EL (cell line): ENCODE measurements around the gene DOCK1.

Experiments used
- DNase-seq: peaks from one replicate; pipeline ENCODE4 v3.0.0-alpha.2; 2016

The DOCK1 gene

DNA sequence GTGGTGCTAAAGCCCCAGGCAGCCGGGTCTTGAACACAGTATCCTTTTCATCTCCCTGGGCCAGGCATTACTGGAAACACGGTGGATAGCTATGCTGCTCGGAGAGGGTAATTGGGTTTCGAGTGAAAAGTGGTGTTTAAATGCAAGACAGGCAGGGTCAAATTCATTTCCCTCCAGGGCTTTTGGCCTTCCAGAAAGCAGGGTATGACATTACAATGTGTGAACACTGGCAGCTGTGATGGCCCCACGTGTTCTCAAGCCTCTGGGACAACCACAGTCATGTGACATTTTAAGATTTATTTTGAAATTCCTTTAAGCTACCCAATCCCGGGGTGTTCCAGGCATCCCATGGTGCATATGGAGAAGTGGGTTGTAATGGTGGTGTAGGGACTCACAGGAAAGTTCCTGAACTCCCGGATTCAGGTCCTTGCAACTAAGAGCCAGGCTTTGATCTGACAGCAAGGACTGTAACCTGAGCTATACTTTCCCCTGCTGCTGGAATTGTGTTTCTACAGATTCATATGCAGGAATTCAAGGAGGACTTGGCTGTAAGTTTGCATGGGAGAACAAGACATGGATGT lies 244.4 kb downstream of the DOCK1 start:
- peak; percentile 46 for DNase-seq

DNA sequence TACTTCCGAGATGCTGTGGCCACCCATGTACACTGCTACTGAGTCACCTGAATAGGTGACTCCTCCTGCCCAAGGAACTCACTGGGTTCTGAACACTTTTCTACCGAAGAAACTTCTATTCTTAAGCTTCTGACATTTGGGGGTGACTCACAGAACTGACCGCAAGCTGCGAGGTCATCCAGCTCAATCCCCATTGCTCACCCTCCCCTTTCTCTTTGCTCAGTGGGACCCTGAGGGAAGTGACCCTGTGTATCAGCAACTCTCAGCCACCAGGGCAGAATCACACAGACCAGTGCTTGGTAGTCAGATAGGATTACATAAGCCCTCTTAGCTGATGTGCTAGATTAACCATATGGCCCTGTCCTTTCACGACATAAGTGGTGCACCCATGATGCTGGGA lies 244.9 kb downstream of the DOCK1 start:
- peak; percentile 81 for DNase-seq

DNA sequence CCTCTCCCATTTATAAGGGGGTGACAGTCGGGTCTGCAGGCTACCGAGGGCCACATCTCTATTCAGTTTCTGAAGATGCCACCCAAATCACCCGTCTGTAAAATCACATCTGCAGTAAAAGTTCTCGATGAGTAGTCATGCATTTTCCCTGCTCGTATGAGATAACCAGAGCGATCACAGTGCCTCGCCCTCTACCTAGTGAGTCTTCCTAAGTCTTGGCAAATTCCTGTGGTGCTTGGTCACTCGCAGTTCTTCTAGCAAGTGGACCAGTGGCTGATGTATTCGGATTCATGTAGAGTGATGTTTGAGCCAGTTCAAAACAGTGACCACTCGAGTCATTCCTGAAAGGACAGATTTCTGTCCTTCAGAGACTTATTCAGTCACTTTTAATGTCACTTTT lies 246.3 kb downstream of the DOCK1 start:
- DNase-seq: no peak

DNA sequence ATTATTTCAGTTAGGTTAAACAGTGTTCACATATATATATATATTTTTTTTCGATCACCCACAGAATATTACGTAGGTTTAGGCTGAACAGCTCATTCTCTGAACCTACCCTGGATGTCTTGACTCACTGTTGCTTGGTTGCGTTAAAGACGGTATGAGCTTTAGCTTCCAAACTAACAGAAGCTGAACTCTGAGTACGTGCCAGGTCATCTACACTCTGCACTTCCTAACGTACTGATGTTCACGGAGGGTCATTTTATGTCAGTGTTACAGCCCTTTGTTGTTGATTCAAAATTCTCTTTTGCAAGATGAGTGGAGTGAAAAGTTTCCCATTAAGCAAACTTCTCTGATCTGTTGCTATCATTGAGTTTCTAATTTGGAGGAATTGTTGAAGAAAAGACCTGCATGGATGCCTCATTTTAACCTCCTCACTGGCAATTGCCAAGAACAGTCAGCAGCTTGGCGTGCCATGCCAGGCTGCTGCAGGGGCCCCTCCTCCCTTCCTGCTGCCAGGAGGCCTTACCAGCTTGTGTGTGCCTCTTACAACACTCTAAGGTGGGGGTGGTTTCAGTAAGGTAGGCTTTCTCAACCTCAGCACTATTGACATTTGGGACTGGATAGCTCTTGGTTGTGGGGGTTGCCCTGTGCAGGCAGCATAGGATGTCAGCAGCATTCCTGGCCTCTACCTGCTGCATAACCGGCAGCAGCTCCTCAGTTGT lies 246.9 kb downstream of the DOCK1 start:
- no peak for DNase-seq

DNA sequence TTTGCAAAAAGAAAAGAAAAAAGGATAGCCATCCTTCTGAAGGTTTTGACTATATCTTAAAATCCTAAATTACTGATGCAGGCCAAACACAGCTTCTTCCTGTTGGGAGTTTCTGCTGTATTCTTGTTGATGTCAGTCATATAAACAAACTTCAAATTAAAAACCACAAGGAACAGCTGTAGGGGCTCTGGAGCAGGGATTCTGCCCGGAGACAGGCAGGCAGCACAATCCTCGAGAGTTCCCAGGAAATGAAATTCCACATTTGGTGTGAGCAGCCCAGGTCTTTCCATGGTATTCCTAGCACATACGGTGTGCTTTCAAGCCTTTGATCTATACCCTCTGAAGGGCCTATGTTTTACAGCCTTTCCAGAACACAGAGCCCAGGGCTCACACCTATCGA lies 248.0 kb downstream of the DOCK1 start:
- DNase-seq: no peak

DNA sequence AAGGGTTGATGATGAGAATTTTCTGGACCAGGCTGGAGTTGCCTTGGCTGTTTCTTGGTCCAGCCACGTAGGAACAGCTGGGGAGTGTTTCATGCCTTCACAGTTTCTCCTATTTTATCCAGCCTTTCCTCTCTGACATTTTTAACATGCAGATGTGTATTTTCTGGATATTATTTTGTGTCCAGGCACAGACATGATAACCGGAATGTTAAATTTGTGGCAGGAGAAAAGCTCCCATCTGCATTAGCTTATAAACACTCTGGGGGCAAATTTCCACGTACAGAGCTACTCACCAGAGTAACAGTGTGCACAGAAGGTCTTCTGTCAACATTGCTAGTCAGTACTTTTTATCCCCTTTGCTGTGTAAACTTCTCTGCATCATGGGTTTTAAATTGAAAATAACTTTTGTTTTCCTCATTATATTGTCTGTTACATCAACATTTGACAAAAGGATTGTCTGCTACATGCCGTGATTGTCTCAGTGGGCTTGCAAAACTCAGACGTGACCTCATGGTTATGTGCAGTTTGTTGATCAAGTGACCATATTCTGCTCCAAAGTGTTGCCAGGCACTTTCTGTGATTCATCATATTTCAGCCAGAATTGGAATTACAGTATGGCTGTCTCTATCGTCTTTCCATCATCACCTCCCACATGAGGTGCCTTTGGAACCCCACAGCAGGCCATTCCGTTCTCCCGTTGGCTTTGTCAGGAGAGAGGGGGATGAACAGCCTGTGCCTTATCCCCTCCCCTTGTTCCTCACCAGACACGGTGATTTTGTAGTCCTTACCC lies 249.8 kb downstream of the DOCK1 start:
- DNase-seq: no peak

DNA sequence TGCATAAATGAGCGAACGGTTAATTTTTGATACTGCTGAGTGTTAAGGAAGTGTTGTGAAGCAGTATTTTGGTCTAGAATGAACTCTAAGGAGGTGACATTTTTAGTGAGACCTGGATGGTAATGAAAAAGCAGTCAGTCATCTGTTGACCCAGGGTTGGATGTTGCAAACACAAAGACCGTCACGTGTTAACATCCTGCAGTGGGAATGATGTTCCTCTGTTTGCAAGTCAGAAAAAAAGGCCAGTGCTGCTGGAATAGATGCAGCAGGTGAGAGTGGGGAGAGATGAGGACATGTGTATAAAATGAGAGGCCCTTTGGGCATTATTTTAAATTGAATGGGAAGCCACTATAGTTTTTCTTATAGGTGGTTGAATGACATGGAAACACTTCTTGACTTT lies 251.9 kb downstream of the DOCK1 start:
- DNase-seq: no peak

DNA sequence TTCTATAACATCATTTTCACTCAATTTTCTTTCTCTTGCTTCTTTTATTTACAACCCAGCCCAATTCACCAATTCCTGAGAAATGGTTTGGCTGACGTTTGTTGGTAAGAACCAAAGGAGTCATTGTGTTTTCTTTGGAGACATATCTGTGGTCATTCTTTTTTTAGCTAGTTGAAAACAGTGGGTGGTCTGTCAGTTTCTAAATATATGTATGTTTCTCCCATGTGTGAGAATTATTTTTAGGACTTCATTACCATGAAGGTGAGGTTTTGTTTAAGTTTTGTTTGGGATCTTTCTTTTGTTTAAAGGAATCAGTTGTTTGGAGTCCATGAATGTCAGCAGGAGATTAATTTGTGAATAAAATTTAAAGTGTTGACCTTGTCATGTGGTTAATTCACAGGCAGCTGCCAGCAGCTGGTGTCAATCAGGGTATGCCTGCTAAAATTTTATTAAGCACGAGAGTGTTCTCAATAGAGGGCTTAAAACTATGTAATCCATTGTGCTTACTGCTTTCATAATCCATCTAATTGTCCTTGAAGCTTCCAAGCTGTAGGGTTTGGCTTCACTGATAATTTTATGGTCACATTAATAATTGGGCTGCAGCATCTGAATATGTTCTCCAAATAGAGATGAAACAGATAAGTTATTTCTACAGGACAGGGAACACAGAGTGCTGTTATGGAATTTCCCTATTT lies 252.4 kb downstream of the DOCK1 start:
- DNase-seq: no peak

DNA sequence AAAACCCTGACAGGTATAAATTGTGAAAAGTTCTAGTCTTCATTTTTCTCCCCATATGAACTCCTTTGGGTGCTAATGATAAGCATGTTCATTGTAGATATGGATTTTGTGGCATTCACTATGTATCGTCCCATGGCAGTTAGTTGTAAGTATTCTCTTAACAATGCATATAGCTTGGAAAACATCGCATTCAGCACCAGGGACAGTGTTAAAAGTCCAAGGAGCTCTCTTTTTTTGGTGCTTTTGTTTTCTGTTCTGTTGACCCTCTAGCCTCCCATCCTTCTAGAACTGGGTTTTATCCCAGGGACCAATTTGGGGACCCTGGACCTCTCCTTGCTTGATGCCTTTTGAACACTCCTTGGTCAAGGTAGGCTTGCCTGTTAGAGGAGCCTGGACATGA lies 253.4 kb downstream of the DOCK1 start:
- DNase-seq: no peak

DNA sequence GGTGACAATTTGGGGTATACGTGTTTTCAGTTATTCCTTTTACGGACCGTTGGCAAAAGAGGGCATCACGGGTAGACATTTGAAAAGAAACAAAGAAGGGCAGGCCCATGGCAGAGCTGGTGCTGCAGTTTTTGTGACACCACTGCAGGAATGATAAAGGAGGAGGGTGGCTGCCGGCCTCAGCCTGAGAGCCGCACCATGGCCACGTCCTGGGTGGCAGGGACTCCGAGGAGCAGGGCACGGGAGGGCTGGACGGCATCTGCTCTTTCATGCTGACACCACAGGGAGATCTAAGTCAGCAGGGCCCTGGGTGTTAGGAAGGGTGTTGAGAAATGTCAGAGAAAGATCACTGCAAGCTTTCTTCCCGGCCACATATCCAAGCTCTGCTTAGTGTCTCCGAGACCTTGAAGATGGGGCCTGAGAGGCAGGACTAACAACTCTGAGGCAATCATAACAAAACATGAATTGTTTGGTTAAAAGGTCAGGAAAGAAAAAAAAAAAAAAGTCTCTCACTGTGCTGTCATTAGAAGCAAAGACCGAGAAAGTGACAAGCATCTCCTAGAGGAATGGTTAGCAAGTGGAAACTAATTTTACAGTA lies 254.5 kb downstream of the DOCK1 start:
- no peak for DNase-seq

DNA sequence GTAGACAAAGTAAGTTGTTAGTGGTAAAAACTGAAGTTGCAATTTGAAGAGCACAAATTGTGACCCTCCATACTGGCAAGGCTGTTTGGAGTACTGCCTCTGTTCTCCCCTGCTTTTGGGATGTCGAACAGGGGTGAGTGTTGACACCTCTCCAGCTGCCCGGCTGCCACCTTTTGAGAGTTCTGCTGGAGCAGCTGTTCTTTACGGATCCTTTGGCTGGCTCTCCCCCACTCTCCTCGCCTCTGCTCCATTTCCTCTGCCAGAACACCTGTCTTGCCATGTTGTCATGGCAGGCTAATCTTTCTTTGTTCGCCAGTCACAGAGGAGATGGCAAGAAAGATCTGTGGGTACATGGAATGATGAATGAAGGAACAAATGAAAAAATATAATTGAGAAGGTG lies 256.3 kb downstream of the DOCK1 start:
- no peak for DNase-seq

DNA sequence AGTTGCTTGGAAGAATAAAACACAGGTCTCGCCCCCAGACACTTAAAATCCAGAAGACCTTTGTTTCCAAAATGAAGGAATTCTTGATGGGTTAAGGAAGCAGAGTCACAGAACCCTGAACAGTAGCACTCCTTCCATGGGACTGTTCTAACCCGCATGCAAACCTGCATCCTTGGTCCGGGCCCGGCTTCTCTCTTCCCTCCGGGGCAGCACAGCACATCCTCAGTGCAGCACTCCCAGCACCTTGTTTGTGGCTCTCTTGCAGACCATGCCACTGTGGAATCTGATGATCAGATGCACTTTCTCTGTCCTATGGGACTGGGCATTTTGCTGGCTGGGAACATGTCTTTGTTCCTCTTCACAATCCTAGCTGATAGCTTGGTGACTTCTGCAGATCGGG lies 257.6 kb downstream of the DOCK1 start:
- no peak for DNase-seq

DNA sequence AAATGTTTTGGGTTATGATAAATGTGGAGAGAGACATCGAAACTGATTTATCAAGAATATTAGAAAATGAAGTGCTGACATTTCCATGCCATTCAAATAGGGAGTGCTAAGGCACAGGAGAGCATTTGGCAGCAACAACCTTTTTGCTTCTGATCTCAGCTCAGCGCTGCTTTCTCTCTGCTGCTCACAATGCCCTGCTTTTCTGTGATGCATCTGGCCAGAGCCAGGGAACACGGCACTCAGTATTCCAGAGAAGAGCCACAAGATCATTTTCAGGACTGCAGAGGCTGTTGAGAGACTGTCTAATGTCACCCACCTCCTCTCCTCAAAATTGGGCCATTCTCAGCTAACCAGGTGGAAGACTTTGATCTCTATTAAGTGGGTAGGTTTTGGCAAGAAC lies 263.0 kb downstream of the DOCK1 start:
- no peak for DNase-seq

DNA sequence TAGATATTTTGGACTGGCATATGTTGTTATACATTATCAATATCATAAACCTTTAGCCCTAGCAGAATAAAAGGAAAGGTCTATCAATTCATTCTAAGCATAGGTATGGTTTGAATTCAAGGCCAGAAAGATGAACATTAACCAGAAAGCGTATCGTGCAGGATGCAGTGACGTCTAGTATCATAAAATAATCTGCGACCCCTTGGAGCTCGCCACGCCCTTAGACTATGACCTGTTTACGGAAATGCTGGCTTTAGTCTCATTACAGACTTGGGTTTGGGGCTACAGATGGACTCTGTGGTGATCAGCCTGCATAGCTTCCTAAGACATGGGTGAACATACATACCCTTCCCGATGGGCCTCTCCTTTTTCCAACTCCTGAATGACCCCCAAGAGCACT lies 269.6 kb downstream of the DOCK1 start:
- DNase-seq: no peak

DNA sequence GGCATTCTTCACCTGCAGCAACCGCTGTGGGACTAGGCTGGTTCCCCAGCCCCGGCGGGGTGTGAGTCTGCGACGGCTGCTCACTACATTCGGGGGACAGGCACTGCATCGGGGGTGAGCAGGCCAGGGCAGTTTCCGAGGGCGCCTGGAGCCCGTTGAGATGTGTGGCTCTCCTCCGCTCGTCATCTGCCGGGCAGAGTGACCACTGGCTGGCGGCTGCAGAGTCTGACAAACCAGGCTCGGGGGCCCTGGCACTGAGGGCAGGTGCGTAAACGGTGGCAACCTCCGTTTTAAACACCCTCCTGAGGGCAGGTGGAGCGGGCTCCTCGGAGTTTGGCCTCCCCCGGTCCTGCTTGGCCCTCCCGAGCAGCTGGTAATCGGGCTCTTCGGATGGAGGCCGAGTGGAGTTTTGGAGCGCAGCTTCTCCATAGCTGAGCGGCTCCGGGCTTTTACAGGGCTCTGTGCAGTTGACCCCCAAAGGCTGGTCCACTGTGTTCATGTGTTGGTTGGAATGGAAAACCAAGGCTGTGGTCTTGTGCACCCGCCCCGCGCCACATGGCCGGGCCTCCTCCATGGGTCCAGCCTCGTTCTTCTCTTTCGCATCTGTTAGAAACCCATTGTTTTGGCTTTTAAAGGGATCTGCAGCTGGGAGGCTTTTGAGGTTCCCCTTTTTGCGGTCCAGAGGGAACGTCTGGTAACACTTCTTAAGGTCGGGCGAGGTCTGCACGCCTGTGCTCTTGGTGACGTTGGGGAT lies 270.3 kb downstream of the DOCK1 start:
- DNase-seq: no peak

DNA sequence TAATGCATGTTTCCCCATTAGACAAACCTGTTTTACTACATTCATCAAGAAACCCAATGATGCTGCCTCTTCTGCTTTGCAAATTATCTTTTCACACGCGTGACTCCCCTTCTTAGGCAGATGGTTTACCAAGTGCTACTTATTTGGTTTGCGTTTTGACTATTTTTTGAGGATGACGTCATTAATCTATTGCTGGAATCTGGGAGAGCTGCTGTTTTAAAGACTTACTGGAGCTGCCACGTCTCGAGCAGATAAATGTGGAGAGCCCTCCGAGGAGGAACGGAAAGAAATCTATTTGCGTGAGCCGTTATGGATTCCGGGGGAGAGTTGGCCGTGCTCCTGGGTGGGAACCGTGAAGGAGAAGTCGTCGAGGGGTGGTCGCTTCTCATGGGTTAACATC lies 271.4 kb downstream of the DOCK1 start:
- DNase-seq: no peak

DNA sequence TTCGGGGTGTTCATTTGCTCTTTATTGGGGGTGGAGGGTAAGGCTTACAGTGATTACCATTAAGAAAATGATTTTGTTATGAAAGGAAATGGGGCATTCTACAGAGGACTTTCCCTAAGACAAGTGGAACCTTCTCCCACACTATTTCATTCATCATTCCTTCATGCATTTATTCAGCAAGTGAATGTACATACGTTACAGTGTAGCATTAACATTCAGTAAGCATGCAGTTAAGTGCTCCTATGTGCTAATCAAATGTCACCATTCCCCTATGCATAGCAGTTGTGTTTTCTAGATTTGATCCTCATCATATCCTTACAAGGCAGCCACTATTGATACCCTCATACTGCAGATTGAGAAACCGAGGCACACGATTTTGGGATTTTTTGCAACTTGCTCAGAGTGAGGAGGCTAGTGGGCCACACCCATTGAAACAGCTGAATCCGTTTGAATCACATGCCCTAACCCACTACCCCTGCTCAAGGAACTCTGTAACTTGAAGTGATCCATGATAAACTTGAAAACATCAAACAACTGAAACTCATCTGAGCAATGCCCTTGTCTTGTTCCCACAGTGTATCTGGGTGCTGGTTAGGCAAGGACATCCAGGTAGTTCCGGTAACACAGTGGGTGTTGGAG lies 274.5 kb downstream of the DOCK1 start:
- no peak for DNase-seq

DNA sequence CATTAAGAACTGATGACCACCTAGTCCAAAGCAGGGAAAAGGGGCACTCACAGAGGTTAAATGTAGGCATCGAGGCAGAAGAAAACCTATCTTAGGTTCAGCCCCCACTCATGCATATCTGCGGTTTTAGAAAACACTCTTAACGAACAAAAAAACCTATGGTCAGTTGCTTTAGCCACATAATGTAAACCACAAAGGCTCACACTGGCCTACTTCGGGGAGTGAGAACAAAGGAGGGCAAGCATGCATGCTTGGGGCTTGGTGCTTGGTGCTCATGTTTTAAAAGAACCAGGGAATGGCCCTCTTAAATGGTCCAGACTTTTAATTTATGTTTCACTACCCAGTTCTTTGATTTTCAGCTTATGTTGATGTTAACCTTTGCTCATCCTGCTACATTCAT lies 276.9 kb downstream of the DOCK1 start:
- no peak for DNase-seq

DNA sequence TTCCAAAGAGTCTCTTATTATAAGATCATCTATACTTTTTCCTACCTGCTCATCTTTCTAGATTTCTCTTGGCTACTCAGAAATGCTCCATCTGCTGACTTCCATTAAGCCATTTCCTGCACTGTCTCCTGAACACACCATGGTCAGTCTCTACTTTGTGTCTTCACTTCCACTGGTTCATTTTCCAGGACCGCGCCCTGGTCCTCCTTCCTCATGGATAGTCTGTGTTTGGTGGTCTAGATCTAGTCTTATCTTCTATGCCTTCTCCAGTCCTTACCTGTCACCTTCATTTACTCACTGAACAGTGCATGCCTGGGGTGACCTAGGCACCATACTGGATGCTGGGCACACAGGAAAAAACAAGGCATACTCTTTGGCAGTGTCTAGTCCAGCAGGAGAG lies 279.4 kb downstream of the DOCK1 start:
- DNase-seq: no peak

DNA sequence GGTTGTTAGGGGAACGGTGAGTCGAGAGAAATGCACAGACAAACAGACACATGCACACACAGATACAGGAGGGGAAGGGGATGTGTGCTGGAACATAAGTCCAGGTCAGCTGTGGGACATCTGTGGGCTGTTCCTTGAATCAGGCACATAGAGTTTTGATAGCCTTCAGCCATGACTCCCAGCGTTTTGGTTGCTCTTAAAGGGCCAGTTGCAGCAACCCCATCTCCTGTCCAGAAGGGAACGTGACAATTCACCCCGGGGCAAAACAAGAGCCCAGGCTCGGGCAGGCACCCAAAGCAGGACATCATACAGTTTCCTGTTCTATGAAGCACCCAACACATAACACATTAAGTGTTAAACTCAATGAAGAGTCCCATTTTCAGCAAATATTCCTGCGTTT lies 281.6 kb downstream of the DOCK1 start:
- peak; percentile 56 for DNase-seq

DNA sequence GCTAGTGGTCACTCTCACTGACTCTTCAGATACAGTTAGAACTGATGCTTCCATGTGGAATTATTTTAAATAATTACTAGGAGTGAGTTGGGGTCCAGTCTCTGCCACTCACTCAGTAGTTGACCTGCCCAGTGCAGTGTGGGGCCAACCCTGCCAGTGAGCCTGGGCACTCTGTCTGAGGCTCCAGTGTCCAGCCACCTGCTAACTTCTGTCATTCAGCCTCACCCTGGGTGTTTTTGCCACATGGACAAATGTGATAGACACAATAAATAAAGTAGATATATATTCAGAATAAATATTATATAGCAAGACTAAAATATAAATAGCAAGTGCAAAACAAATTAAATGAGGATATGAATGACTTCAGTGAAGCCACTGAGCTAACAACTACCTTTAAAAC lies 284.0 kb downstream of the DOCK1 start:
- DNase-seq: no peak

DNA sequence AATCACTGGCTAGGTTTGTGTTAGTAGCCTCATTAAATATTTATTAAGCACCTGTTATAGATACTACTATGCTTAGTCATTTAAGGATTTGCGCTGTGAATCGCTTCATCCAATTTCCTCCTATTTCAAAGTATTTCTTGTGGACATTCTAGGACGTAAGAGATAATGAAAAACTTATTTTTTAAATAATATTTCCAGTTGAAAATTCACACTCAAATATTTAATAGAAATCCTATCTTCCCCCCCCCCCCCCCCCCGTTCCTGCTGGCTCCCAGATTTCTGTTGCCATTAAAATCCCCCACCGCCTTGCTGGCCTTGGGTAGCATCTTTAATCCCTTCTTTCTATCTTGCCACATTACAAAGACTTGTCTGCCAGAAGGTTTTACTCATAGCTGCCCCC lies 285.2 kb downstream of the DOCK1 start:
- no peak for DNase-seq
